IMR-90 (cell line): Measurements from ENCODE around the gene SLC2A13. TPM values are rescaled to one million over a fixed set of nuclear protein-coding genes. Genes with fewer than 3 reads are reported as not detected.

ENCODE experiments used
- ATAC-seq: fragments of 200-7000 bp; cut with Tn5 transposase; 2 replicates; pipeline ENCODE4 v1.9.1; 2020; ENCODE audit warnings: low read depth, mild to moderate bottlenecking, moderate library complexity
- BruUV-seq: library from RNA; stranded (reverse); fragments of 400-500 nt; replicated peaks from 2 replicates; lab custom pipeline; 2021; lab: Mats Ljungman, UMichigan
- CTCF ChIA-PET: fragments of 300-600 bp; formaldehyde crosslinking; extraction: SDS; loops from one replicate; lab custom pipeline; 2021; ENCODE audit warnings: antibody characterized with exemption; lab: Yijun Ruan, JAX
- POLR2A ChIA-PET: fragments of 300-600 bp; sonication (Branson Sonifier 250); formaldehyde crosslinking; loops from one replicate; lab custom pipeline; 2022; ENCODE audit warnings: antibody characterized with exemption; ENCODE audit not compliant: unreplicated experiment; lab: Charles Lee
- DNase-seq: peaks from one replicate; pipeline ENCODE4 v3.0.0; 2013
- H2AFZ ChIP-seq: replicated peaks from 2 replicates; pipeline ENCODE3; 2013; ENCODE audit warnings: low read length, mild to moderate bottlenecking; ENCODE audit not compliant: poor library complexity
- H2AK5ac ChIP-seq: 2 replicates; pipeline ENCODE4 v1.6.1; 2013; ENCODE audit warnings: low read depth, low read length, inconsistent platforms
- H2AK9ac ChIP-seq: replicated peaks from 2 replicates; pipeline ENCODE3; 2013; ENCODE audit warnings: mild to moderate bottlenecking, low read depth, low read length, moderate library complexity; ENCODE audit not compliant: poor library complexity
- H2BK120ac ChIP-seq: 2 replicates; pipeline ENCODE4 v1.6.1; 2013; ENCODE audit warnings: low read depth, low read length, inconsistent platforms
- H2BK15ac ChIP-seq: 3 replicates; pipeline ENCODE4 v1.6.1; 2013; ENCODE audit warnings: low read depth, low read length, inconsistent platforms
- H2BK20ac ChIP-seq: 2 replicates; pipeline ENCODE4 v1.6.1; 2013; ENCODE audit warnings: low read depth, mild to moderate bottlenecking, inconsistent platforms, low read length, moderate library complexity
- H2BK5ac ChIP-seq: 2 replicates; pipeline ENCODE4 v1.6.1; 2013; ENCODE audit warnings: mild to moderate bottlenecking, low read depth, low read length, inconsistent platforms; ENCODE audit not compliant: poor library complexity, severe bottlenecking
- H3K14ac ChIP-seq: replicated peaks from 2 replicates; pipeline ENCODE4 v1.6.1; 2013; ENCODE audit warnings: low read depth, low read length, inconsistent platforms
- H3K18ac ChIP-seq: 2 replicates; pipeline ENCODE4 v1.6.1; 2013; ENCODE audit warnings: low read depth, low read length, control low read depth
- H3K23ac ChIP-seq: 2 replicates; pipeline ENCODE4 v1.6.1; 2013; ENCODE audit warnings: low read depth, low read length, inconsistent platforms
- H3K27ac ChIP-seq: 2 replicates; pipeline ENCODE4 v1.5.1; 2013; ENCODE audit warnings: mild to moderate bottlenecking, control low read depth, low read length; ENCODE audit not compliant: insufficient read depth
- H3K27me3 ChIP-seq: 2 replicates; pipeline ENCODE4 v1.6.1; 2013; ENCODE audit warnings: low read length; ENCODE audit not compliant: control insufficient read depth, insufficient read depth
- H3K36me3 ChIP-seq: 2 replicates; pipeline ENCODE4 v1.6.1; 2013; ENCODE audit warnings: low read length, mixed read lengths; ENCODE audit not compliant: control insufficient read depth, insufficient read depth
- H3K4ac ChIP-seq: 2 replicates; pipeline ENCODE4 v1.6.1; 2013; ENCODE audit warnings: low read depth, low read length, inconsistent platforms
- H3K4me1 ChIP-seq: 2 replicates; pipeline ENCODE4 v1.6.1; 2013; ENCODE audit warnings: low read length, mixed read lengths; ENCODE audit not compliant: control insufficient read depth, insufficient read depth
- H3K4me2 ChIP-seq: 2 replicates; pipeline ENCODE4 v1.6.1; 2013; ENCODE audit warnings: low read depth, mild to moderate bottlenecking, control low read depth, low read length, moderate library complexity
- H3K4me3 ChIP-seq: 2 replicates; pipeline ENCODE4 v1.5.1; 2013; ENCODE audit warnings: low read depth, mild to moderate bottlenecking, control low read depth, low read length, moderate library complexity; ENCODE audit not compliant: insufficient read depth
- H3K56ac ChIP-seq: 2 replicates; pipeline ENCODE4 v1.6.1; 2013; ENCODE audit warnings: low read length, inconsistent platforms; ENCODE audit not compliant: insufficient read depth; ENCODE audit errors: extremely low read depth
- H3K79me1 ChIP-seq, 2 experiments: 2 replicates each; pipeline ENCODE4 v1.6.1; 2013; ENCODE audit warnings: low read length in 2 of 2, inconsistent platforms in 1 of 2, low read depth in 1 of 2
- H3K9ac ChIP-seq: 2 replicates; pipeline ENCODE4 v1.6.1; 2013; ENCODE audit warnings: low read depth, low read length, control low read depth
- H3K9me1 ChIP-seq: 2 replicates; pipeline ENCODE4 v1.6.1; 2013; ENCODE audit warnings: low read length, inconsistent platforms; ENCODE audit not compliant: insufficient read depth
- H3K9me3 ChIP-seq: 2 replicates; pipeline ENCODE4 v1.6.1; 2013; ENCODE audit warnings: low read length; ENCODE audit not compliant: control insufficient read depth, insufficient read depth
- H4K20me1 ChIP-seq: 2 replicates; pipeline ENCODE4 v1.6.1; 2013; ENCODE audit warnings: low read length, inconsistent platforms; ENCODE audit not compliant: insufficient read depth
- H4K5ac ChIP-seq: 2 replicates; pipeline ENCODE4 v1.6.1; 2013; ENCODE audit warnings: mild to moderate bottlenecking, low read depth, low read length, control low read depth
- H4K8ac ChIP-seq, 2 experiments: 2 replicates each; pipeline ENCODE4 v1.6.1; 2013; ENCODE audit warnings: low read depth in 2 of 2, low read length in 2 of 2, control low read depth in 1 of 2, inconsistent platforms in 1 of 2
- H4K91ac ChIP-seq: 2 replicates; pipeline ENCODE4 v1.6.1; 2013; ENCODE audit warnings: low read depth, low read length, inconsistent platforms; ENCODE audit not compliant: insufficient read depth
- CHD1 ChIP-seq: IDR thresholded peaks from 2 replicates; pipeline ENCODE4 v1.6.1; 2012; ENCODE audit warnings: low read depth, low read length, improper control_type of control experiment
- MAFK ChIP-seq: IDR thresholded peaks from 2 replicates; pipeline ENCODE4 v1.6.1; 2012; ENCODE audit warnings: low read depth, low read length, improper control_type of control experiment
- MAZ ChIP-seq: IDR thresholded peaks from 2 replicates; pipeline ENCODE4 v1.6.1; 2012; ENCODE audit warnings: low read depth, mild to moderate bottlenecking, low read length, improper control_type of control experiment, moderate library complexity, borderline replicate concordance
- POLR2A ChIP-seq: IDR thresholded peaks from 2 replicates; pipeline ENCODE4 v1.6.1; 2012; ENCODE audit warnings: mild to moderate bottlenecking, low read depth, low read length
- RAD21 ChIP-seq: IDR thresholded peaks from 2 replicates; pipeline ENCODE4 v1.6.1; 2012; ENCODE audit warnings: low read length, improper control_type of control experiment
- RCOR1 ChIP-seq: IDR thresholded peaks from 2 replicates; pipeline ENCODE4 v1.6.1; 2012; ENCODE audit warnings: mild to moderate bottlenecking, low read length, improper control_type of control experiment; ENCODE audit not compliant: insufficient replicate concordance
- RFX5 ChIP-seq: IDR thresholded peaks from 2 replicates; pipeline ENCODE4 v1.8.0; 2012; ENCODE audit warnings: low read depth, mild to moderate bottlenecking, low read length, moderate library complexity
- USF2 ChIP-seq: fragments of 150-350 bp; IDR thresholded peaks from 2 replicates; pipeline ENCODE4 v1.6.1; 2017; ENCODE audit warnings: mild to moderate bottlenecking, antibody characterized with exemption, low read length, low read depth
- WGBS, 2 experiments: methylation state at CpG; one replicate each; pipeline versions ENCODE4 v1.1.5 to v1.1.7; 2013; ENCODE audit warnings: missing lambda C conversion rate in 2 of 2; ENCODE audit not compliant: insufficient read length in 1 of 2; ENCODE audit errors: extremely low coverage in 2 of 2; 5-methylcytosine and 5-hydroxymethylcytosine counted together
- dilution Hi-C: fragments of 300-500 bp; cut with HindIII; formaldehyde crosslinking; loops from one replicate; pipeline ENCODE4 v1.14.3; 2018; ENCODE audit warnings: low sequenced_read_pairs; ENCODE audit not compliant: unreplicated experiment
- in situ Hi-C: fragments of 300-500 bp; cut with MboI; formaldehyde crosslinking; loops from 3 replicates; pipeline ENCODE4 v1.14.3; 2019; ENCODE audit warnings: low sequenced_read_pairs, inconsistent platforms, mixed read lengths
- intact Hi-C: fragments of 100-400 bp; cut with micrococcal nuclease; formaldehyde crosslinking; loops from 2 replicates; pipeline ENCODE4 v1.10.0; 2022
- polyA plus RNA-seq, 3 experiments: library from polyadenylated mRNA; depleted of rRNA; stranded (reverse); fragments of >200 nt; gene quantifications; 2 replicates each; pipeline ENCODE4 v1.2.3, GENCODE V29; 2012; ENCODE audit warnings: low replicate concordance in 1 of 3
- total RNA-seq: library from RNA; depleted of rRNA; stranded (reverse); fragments of >200 nt; gene quantifications from 2 replicates; pipeline ENCODE4 v1.2.3, GENCODE V29; 2012

The SLC2A13 gene
- total and polyA plus RNA-seq, 2 of the 4 experiments (the other 2 are of a cell fraction) = 1.5 to 3.9 TPM

GRCh38 chr12:40011775-40012129 lies 94.1 kb downstream of the SLC2A13 start:
- Histone ChIP-seq H4K5ac (no peak overlapping the region), H2AK9ac (no peak overlapping the region), H3K18ac (no peak overlapping the region), H3K56ac (no peak overlapping the region), H3K36me3 (no peaks in the 10 kb centered on the region), H3K9ac (no peak overlapping the region), H3K4me1 (0 out of 2 replicates have a peak, but pooled peaks cover 2% of the 10 kb centered on the region), H2BK5ac (no peak overlapping the region), H2BK120ac (no peak overlapping the region), H3K9me1 (0 out of 2 replicates have a peak, but pooled peaks cover 4% of the 10 kb centered on the region), H3K4me2 (peak overlapping the region; percentile 82), H3K9me3 (no peaks in the 10 kb centered on the region), H2AK5ac (no peak overlapping the region), H4K8ac (no peak overlapping the region), H3K4ac (no peak overlapping the region), H2AFZ (peak overlapping the region; percentile 84), H3K4me3 (no peak overlapping the region), H2BK20ac (no peak overlapping the region), H4K20me1 (no peaks in the 10 kb centered on the region), H3K27ac (no peak overlapping the region), H3K27me3 (no peaks in the 10 kb centered on the region), H3K79me1 (no peaks in the 10 kb centered on the region), H2BK15ac (no peak overlapping the region), H4K91ac (no peak overlapping the region), H3K14ac (no peak overlapping the region; the same call in 1 of the 2 replicates), H3K23ac (no peak overlapping the region)
- no TSS peak for BruUV-seq
- CTCF ChIA-PET = interaction anchor here (0.6 to 1.7 kb wide), 14 partner anchors 9 to 248 kb away, joined by 3 to 19 read pairs (median 3); partner anchors contain the start of gene SLC2A13
- in situ Hi-C loops (loop anchor here (5.0 kb wide), 1 partner anchor 96 kb away; the partner anchor contains the start of gene SLC2A13), intact Hi-C loops (loop anchor here (1.0 to 10.0 kb wide), 2 partner anchors 96 to 247 kb away; no protein-coding TSS in a partner anchor), dilution Hi-C loops (no loop called here)
- POLR2A ChIA-PET = interaction anchor here (0.6 kb wide), 2 partner anchors 22 to 1709 kb away, joined by 3 to 4 read pairs; no protein-coding TSS in a partner anchor
- DNase-seq = no peak
- ATAC-seq = no peak; the same call in 1 of the 2 replicates
- WGBS, 2 experiments = no CpG with 5 or more reads among the region's 3 CpGs
- TF ChIP-seq CHD1 = no peak
- TF ChIP-seq MAFK = no peak
- no peak for TF ChIP-seq RAD21
- TF ChIP-seq RFX5 = no peak
- no peak for TF ChIP-seq POLR2A
- TF ChIP-seq USF2 = no peak
- no peak for TF ChIP-seq RCOR1
- no peak for TF ChIP-seq MAZ
